ENCODE measurements around the gene DZIP1L. TPM values are rescaled to one million over a fixed set of nuclear protein-coding genes. Genes with fewer than 3 reads are reported as not detected.
"Not testable (repeated sequence)": the region's sequence is repeated elsewhere in the genome, so short reads cannot be mapped to it uniquely, and the experiment has no call there.

Gene DZIP1L
- total and polyA plus RNA-seq, 2 donors from 2014 or later = 2.9 to 22.3 TPM

- Histone ChIP-seq H3K4me3 (ENCODE audit: low read length in 3 of 3) (no peak overlapping the region), H3K9ac (ENCODE audit: low read length in 3 of 3) (no peak overlapping the region), H3K27ac (ENCODE audit: low read depth in 2 of 2, low read length in 2 of 2) (no peak overlapping the region), H3K36me3 (ENCODE audit: control insufficient read depth in 2 of 3, insufficient read depth in 3 of 3, low read length in 3 of 3) (no peaks in the 10 kb centered on the region), H3K27me3 (ENCODE audit: control insufficient read depth, insufficient read depth, low read length) (no peaks in the 10 kb centered on the region), H3K9me3 (ENCODE audit: control insufficient read depth in 2 of 3, insufficient read depth in 1 of 3, low read length in 3 of 3) (no peaks in the 10 kb centered on the region), H3K4me1 (ENCODE audit: control insufficient read depth in 2 of 3, insufficient read depth in 2 of 3, low read depth in 1 of 3, low read length in 3 of 3) (no peaks in the 10 kb centered on the region)
- TF ChIP-seq CTCF (IDR thresholded peaks at IDR 0.05; ENCODE audit: borderline replicate concordance, extremely low read depth, insufficient read depth) = no peak
- intact Hi-C loops (cut with DNase I) = no loop called here
- no peak for FAIRE-seq
- no peak for DNase-seq
Observed at GRCh38 chr3:138154534-138154933, 39.1 kb upstream of the DZIP1L start.

DNA sequence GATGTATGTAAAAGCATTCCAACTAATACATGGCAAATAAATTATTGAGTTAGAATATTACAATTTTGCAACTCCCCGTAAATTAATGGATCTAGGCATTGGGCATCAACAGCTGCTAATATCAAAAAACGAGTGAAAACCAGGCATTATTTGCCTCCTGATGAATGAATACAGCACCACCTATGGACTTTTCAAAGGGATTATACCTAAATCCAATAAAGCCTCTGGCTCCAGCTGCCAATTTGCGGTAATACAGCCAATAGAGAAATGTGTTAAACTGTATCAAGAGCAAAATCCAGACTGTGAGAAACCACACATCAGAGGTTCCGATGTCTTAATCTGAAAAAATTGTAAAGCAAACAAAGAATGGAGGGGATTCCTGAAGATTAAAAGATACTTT lies 33.1 kb upstream of the DZIP1L start:
- no peaks in the 10 kb centered on the region for H3K9me3 ChIP-seq (ENCODE audit: control insufficient read depth in 2 of 3, insufficient read depth in 1 of 3, low read length in 3 of 3)
- H3K4me3 ChIP-seq (ENCODE audit: low read length in 3 of 3) = no peak overlapping the region
- DNase-seq = no peak

GRCh38 chr3:138142181-138142580 lies 26.8 kb upstream of the DZIP1L start:
- not testable (repeated sequence) for H3K27ac ChIP-seq (ENCODE audit: low read depth in 2 of 2, low read length in 2 of 2)

More for the DNA sequence above, 33.1 kb upstream of the DZIP1L start:
- FAIRE-seq = no peak
- Histone ChIP-seq H3K27ac (ENCODE audit: low read depth in 2 of 2, low read length in 2 of 2) (no peak overlapping the region), H3K4me1 (ENCODE audit: control insufficient read depth in 2 of 3, insufficient read depth in 2 of 3, low read depth in 1 of 3, low read length in 3 of 3) (no peaks in the 10 kb centered on the region), H3K9ac (ENCODE audit: low read length in 3 of 3) (no peak overlapping the region), H3K27me3 (ENCODE audit: control insufficient read depth, insufficient read depth, low read length) (no peaks in the 10 kb centered on the region), H3K36me3 (ENCODE audit: control insufficient read depth in 2 of 3, insufficient read depth in 3 of 3, low read length in 3 of 3) (no peaks in the 10 kb centered on the region)
- TF ChIP-seq CTCF (IDR thresholded peaks at IDR 0.05; ENCODE audit: borderline replicate concordance, extremely low read depth, insufficient read depth) = no peak
- intact Hi-C loops (cut with DNase I) = no loop called here

GRCh38 chr3:138140940-138141339 lies 25.5 kb upstream of the DZIP1L start:
- DNase-seq (no peak), FAIRE-seq (no peak)
- Histone ChIP-seq H3K9ac (ENCODE audit: low read length in 3 of 3) (no peak overlapping the region), H3K4me1 (ENCODE audit: control insufficient read depth in 2 of 3, insufficient read depth in 2 of 3, low read depth in 1 of 3, low read length in 3 of 3) (no peaks in the 10 kb centered on the region), H3K27ac (ENCODE audit: low read depth in 2 of 2, low read length in 2 of 2) (no peak overlapping the region), H3K27me3 (ENCODE audit: control insufficient read depth, insufficient read depth, low read length) (no peaks in the 10 kb centered on the region), H3K9me3 (ENCODE audit: control insufficient read depth in 2 of 3, insufficient read depth in 1 of 3, low read length in 3 of 3) (no peaks in the 10 kb centered on the region), H3K4me3 (ENCODE audit: low read length in 3 of 3) (no peak overlapping the region), H3K36me3 (ENCODE audit: control insufficient read depth in 2 of 3, insufficient read depth in 3 of 3, low read length in 3 of 3) (no peaks in the 10 kb centered on the region)
- TF ChIP-seq CTCF (IDR thresholded peaks at IDR 0.05; ENCODE audit: borderline replicate concordance, extremely low read depth, insufficient read depth) = no peak
- intact Hi-C loops (cut with DNase I) = no loop called here

More at GRCh38 chr3:138142181-138142580, 26.8 kb upstream of the DZIP1L start:
- H3K9me3 ChIP-seq (ENCODE audit: control insufficient read depth in 2 of 3, insufficient read depth in 1 of 3, low read length in 3 of 3); H3K4me1 ChIP-seq (ENCODE audit: control insufficient read depth in 2 of 3, insufficient read depth in 2 of 3, low read depth in 1 of 3, low read length in 3 of 3); H3K27me3 ChIP-seq (ENCODE audit: control insufficient read depth, insufficient read depth, low read length); H3K4me3 ChIP-seq (ENCODE audit: low read length in 3 of 3); FAIRE-seq; intact Hi-C loops (cut with DNase I); H3K36me3 ChIP-seq (ENCODE audit: control insufficient read depth in 2 of 3, insufficient read depth in 3 of 3, low read length in 3 of 3); DNase-seq; H3K9ac ChIP-seq (ENCODE audit: low read length in 3 of 3): not testable (repeated sequence)
